OCI-LY3 (cell line): Measurements from ENCODE around the gene CTNNBIP1.

Experiments
- H2AFZ ChIP-seq: fragments of 200-600, 300-600 bp; shearing (Covaris generic); 2 replicates; pipeline ENCODE4 v1.6.0; 2014; ENCODE audit warnings: antibody characterized with exemption, low read depth, low read length
- H3K27ac ChIP-seq: fragments of 200-600, 300-600 bp; sonication (generic); 2 replicates; pipeline ENCODE4 v1.5.1; 2014; ENCODE audit warnings: mild to moderate bottlenecking, low read length, moderate library complexity, mixed read lengths
- H3K27me3 ChIP-seq: fragments of 200-600, 300-600 bp; sonication (generic); 2 replicates; pipeline ENCODE4 v1.6.1; 2014; ENCODE audit warnings: low read depth, low read length, mixed read lengths
- H3K36me3 ChIP-seq: fragments of 200-600, 300-600 bp; sonication (generic); replicated peaks from 2 replicates; pipeline ENCODE3; 2014; ENCODE audit warnings: low read depth, low read length, mixed read lengths
- H3K4me1 ChIP-seq: fragments of 300-600, 200-600 bp; sonication (generic); 2 replicates; pipeline ENCODE4 v1.6.1; 2014; ENCODE audit warnings: low read length, mixed read lengths
- H3K4me2 ChIP-seq: fragments of 200-600, 300-600 bp; sonication (generic); 2 replicates; pipeline ENCODE4 v1.6.1; 2014; ENCODE audit warnings: low read length, mixed read lengths
- H3K4me3 ChIP-seq: fragments of 300-600, 200-600 bp; sonication (generic); 2 replicates; pipeline ENCODE4 v1.5.1; 2014; ENCODE audit warnings: antibody characterized with exemption, mild to moderate bottlenecking, low read length, moderate library complexity
- H3K79me2 ChIP-seq: fragments of 300-600, 200-600 bp; shearing (Covaris generic); 2 replicates; pipeline ENCODE4 v1.6.1; 2014; ENCODE audit warnings: mild to moderate bottlenecking, low read length, mixed read lengths
- H3K9ac ChIP-seq: fragments of 300-600, 200-600 bp; shearing (Covaris generic); 2 replicates; pipeline ENCODE4 v1.6.0; 2014; ENCODE audit warnings: mild to moderate bottlenecking, low read length, moderate library complexity
- H3K9me3 ChIP-seq: fragments of 200-600, 300-600 bp; shearing (Covaris generic); 2 replicates; pipeline ENCODE4 v1.6.1; 2014; ENCODE audit warnings: low read length, mixed read lengths; ENCODE audit not compliant: insufficient read depth
- H4K20me1 ChIP-seq: fragments of 200-600, 300-600 bp; sonication (generic); 2 replicates; pipeline ENCODE4 v1.6.1; 2016; ENCODE audit warnings: low read length, mixed read lengths; ENCODE audit not compliant: insufficient read depth
- EZH2phosphoT487 ChIP-seq: fragments of 200-600 bp; shearing (Covaris generic); IDR thresholded peaks from 2 replicates; pipeline ENCODE4 v1.6.1; 2018; ENCODE audit warnings: antibody characterized with exemption, mixed run types, low read depth
- TF ChIP-seq, protein P1 (sequence below): fragments of 200-600, 300-600 bp; sonication (generic); IDR thresholded peaks from 2 replicates; pipeline ENCODE4 v1.5.1; 2014; ENCODE audit warnings: antibody characterized with exemption, low read length, low read depth

The CTNNBIP1 gene

GRCh38 chr1:9875636-9876000 lies 34.5 kb downstream of the CTNNBIP1 start:
- Histone ChIP-seq H4K20me1 (no peaks in the 10 kb centered on the region), H3K4me3 (no peak overlapping the region), H2AFZ (no peak overlapping the region), H3K79me2 (no peaks in the 10 kb centered on the region), H3K4me2 (no peak overlapping the region; the same call in 1 of the 2 replicates), H3K27ac (no peak overlapping the region), H3K9me3 (no peaks in the 10 kb centered on the region), H3K4me1 (peaks cover 2% of the 10 kb centered on the region), H3K9ac (no peak overlapping the region), H3K36me3 (no peaks in the 10 kb centered on the region), H3K27me3 (no peaks in the 10 kb centered on the region)
- TF ChIP-seq, protein P1, sequence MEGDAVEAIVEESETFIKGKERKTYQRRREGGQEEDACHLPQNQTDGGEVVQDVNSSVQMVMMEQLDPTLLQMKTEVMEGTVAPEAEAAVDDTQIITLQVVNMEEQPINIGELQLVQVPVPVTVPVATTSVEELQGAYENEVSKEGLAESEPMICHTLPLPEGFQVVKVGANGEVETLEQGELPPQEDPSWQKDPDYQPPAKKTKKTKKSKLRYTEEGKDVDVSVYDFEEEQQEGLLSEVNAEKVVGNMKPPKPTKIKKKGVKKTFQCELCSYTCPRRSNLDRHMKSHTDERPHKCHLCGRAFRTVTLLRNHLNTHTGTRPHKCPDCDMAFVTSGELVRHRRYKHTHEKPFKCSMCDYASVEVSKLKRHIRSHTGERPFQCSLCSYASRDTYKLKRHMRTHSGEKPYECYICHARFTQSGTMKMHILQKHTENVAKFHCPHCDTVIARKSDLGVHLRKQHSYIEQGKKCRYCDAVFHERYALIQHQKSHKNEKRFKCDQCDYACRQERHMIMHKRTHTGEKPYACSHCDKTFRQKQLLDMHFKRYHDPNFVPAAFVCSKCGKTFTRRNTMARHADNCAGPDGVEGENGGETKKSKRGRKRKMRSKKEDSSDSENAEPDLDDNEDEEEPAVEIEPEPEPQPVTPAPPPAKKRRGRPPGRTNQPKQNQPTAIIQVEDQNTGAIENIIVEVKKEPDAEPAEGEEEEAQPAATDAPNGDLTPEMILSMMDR = no peak
- TF ChIP-seq EZH2phosphoT487 = no peak

DNA sequence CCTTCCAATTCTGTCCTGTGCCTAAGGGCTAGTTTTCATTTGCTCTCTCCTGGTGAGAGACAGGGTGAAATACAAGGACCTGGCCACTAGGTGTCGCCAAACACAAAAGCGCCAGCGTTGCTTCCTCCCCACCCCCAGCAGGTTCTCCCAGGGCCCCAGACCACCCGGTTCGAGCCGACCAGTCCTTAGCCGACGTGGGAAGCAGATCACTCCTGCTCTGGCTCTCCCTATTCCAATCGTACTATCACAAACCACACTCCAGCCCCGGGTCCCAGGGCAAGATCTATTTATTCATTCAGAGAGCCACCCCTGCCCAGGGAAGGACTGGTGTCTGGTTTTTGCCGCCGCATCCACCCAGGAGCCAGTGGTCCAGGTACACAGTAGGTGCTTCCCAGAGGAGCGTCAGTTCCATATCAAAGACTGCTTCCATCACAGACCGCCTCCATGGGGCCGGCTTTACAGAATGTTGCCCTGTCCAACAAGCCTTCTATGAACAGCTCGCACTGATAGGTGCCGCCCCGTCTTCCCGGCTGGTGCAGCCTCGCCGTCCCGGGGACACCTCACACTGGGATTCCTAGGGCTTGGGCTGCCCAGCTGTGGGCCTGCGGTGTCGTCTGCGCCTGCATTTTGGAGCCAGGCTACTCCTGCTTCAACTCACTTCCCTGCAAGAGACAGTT lies 35.0 kb downstream of the CTNNBIP1 start:
- peak overlapping the region; percentile 82 for H3K4me2 ChIP-seq
- H3K4me1 ChIP-seq = no peaks in the 10 kb centered on the region
- TF ChIP-seq, protein P1 = peak; percentile 75
- no peak for TF ChIP-seq EZH2phosphoT487
- H3K9me3 ChIP-seq = no peaks in the 10 kb centered on the region
- H3K9ac ChIP-seq = peak overlapping the region; percentile 23; the same call in 1 of the 2 replicates
- no peak overlapping the region for H3K27ac ChIP-seq
- no peaks in the 10 kb centered on the region for H3K27me3 ChIP-seq
- H3K79me2 ChIP-seq = no peaks in the 10 kb centered on the region
- H3K4me3 ChIP-seq = peak overlapping the region; percentile 68
- no peak overlapping the region for H2AFZ ChIP-seq
- H4K20me1 ChIP-seq = no peaks in the 10 kb centered on the region
- no peaks in the 10 kb centered on the region for H3K36me3 ChIP-seq

DNA sequence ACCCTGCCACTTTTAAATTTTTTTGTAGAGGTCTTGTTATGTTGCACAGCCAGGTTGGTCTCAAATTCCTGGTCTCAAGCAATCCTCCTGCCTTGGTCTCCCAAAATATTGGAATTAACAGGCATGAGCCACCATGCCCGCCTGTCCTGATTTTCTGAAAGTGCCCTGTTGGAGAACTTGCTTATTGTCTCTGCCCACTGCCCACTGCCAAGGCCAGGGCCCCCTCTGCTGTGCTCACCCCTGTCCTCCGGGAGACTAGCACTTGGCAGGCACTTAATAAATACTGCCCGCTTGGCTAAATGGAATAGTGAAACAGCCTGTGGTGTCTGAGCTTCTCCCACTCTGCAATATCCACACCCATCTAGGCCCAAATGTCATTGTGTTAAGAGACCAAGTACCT lies 35.7 kb downstream of the CTNNBIP1 start:
- no peaks in the 10 kb centered on the region for H4K20me1 ChIP-seq
- TF ChIP-seq EZH2phosphoT487 = no peak
- TF ChIP-seq, protein P1 = no peak
- H3K27me3 ChIP-seq = no peaks in the 10 kb centered on the region
- H3K9me3 ChIP-seq = no peaks in the 10 kb centered on the region
- H3K36me3 ChIP-seq = no peaks in the 10 kb centered on the region
- H3K4me2 ChIP-seq = no peak overlapping the region
- H3K9ac ChIP-seq = no peak overlapping the region
- H3K27ac ChIP-seq = no peak overlapping the region
- no peaks in the 10 kb centered on the region for H3K79me2 ChIP-seq
- no peak overlapping the region for H3K4me3 ChIP-seq
- no peaks in the 10 kb centered on the region for H3K4me1 ChIP-seq
- no peak overlapping the region for H2AFZ ChIP-seq

DNA sequence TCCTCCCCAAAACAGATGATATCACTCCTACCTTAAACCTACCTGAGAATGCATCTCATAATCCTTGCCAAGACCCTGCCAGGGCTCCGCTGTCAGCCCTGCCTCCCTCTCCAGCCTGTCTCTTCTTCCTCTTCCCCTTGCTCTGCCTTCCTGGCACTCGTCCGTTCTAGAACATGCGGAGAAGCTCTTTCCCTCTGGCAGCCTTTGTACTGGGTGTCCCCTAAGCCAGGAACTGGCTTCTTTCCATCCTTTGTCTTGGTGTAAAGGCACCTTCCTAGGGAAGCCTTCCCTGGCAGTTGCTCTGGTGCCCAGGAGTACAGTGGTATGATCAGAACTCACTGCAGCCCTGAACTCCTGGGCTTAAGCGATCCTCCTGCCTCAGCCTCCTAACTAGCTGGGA lies 36.1 kb downstream of the CTNNBIP1 start:
- Histone ChIP-seq H3K4me1 (no peaks in the 10 kb centered on the region), H3K27ac (no peak overlapping the region), H3K4me2 (no peak overlapping the region), H4K20me1 (no peaks in the 10 kb centered on the region), H3K36me3 (no peaks in the 10 kb centered on the region), H3K9ac (no peak overlapping the region), H3K27me3 (no peaks in the 10 kb centered on the region), H3K9me3 (no peaks in the 10 kb centered on the region), H3K4me3 (no peak overlapping the region), H2AFZ (no peak overlapping the region), H3K79me2 (no peaks in the 10 kb centered on the region)
- TF ChIP-seq, protein P1 = no peak
- no peak for TF ChIP-seq EZH2phosphoT487
